ENCODE results near the gene R3HDM1.
"Not testable (repeated sequence)": the region's sequence is repeated elsewhere in the genome, so short reads cannot be mapped to it uniquely, and the experiment has no call there.

R3HDM1 gene

GRCh38 chr2:135641156-135642068 lies 110.1 kb downstream of the R3HDM1 start:
- no peak for DNase-seq (ENCODE audit: low read depth)

GRCh38 chr2:135647836-135648579 lies 116.7 kb downstream of the R3HDM1 start:
- DNase-seq (ENCODE audit: low read depth): no peak

- no peak for DNase-seq (ENCODE audit: low read depth)
Observed at GRCh38 chr2:135650721-135651120, 119.4 kb downstream of the R3HDM1 start.

- no peak for DNase-seq (ENCODE audit: low read depth)
Observed at GRCh38 chr2:135651717-135652116, 120.4 kb downstream of the R3HDM1 start.

GRCh38 chr2:135654239-135654638 lies 123.0 kb downstream of the R3HDM1 start:
- DNase-seq (ENCODE audit: low read depth): not testable (repeated sequence)

DNA sequence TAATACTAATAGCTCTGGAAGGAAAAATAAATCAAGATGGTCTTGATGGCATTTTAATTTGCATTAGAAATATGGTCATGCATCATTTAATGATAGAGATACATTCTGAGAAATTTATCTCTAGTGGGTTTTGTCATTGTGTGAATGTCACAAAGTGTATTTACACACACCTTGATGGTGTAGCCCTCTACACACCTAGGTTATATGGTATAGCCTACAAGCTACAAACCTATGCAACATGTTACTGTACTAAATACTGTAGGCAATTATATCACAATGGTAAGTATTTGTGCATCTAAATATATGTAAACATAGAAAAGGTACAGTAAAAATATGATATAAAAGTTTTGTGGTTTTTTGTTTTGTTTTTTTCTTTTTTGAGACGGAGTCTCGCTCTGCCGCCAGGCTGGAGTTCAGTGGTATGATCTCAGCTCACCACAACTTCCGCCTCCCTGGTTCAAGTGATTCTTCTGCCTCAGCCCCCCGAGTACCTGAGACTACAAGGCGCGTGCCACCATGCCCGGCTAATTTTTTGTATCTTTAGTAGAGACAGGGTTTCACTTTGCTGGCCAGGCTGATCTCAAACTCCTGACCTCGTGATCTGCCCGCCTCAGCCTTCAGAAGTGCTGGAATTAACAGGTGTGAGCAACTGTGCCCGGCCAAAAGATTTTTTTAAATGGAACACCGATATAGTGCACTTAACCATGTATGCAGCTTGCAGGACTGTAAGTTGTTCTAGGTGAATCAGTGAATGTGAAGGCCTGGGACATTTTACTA lies 126.7 kb downstream of the R3HDM1 start:
- peak; percentile 32 for DNase-seq (ENCODE audit: low read depth)

- no peak for DNase-seq (ENCODE audit: low read depth)
Observed at GRCh38 chr2:135662088-135662487, 130.8 kb downstream of the R3HDM1 start.

GRCh38 chr2:135663148-135663700 lies 131.9 kb downstream of the R3HDM1 start:
- DNase-seq (ENCODE audit: low read depth): no peak

DNA sequence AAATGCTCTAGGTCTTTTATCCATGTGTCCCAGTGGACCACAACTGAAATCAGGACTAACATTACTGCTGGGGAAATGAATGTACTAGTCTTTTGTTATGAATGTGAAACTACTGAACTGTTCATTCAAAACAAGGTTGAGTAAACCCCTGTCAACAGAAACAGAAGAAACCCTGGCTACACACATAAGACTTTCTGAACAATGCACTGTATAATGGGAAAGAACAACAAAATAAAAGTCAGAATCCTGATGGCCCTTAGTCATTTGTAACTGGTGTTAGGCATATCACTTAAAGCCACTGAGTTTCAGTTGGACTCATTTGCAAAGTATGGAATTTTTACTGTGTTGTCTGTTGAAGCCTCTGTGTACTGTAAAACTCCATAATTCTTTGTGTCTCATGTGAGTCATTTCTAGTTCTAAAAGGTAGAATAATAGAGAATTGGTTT lies 133.4 kb downstream of the R3HDM1 start:
- DNase-seq (ENCODE audit: low read depth): no peak

DNA sequence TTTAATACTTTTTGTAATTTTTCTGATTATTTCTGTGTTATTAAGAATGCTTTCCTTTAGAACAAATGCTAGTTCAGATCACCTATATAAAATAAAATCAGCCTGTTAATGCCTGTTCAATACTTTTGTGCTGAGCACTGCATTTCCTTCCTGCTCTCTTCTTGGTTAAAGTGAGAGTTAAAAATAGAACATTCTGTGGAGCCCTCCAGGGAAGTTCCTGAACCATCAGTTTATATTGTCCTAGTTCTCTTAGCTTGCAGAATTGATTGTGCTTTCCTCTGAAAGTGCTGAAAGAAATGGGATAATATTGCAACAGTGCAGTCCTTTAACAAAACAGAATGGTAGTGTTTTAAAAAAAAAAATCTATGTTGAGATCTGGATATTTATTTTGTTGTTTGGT lies 135.8 kb downstream of the R3HDM1 start:
- no peak for DNase-seq (ENCODE audit: low read depth)

DNA sequence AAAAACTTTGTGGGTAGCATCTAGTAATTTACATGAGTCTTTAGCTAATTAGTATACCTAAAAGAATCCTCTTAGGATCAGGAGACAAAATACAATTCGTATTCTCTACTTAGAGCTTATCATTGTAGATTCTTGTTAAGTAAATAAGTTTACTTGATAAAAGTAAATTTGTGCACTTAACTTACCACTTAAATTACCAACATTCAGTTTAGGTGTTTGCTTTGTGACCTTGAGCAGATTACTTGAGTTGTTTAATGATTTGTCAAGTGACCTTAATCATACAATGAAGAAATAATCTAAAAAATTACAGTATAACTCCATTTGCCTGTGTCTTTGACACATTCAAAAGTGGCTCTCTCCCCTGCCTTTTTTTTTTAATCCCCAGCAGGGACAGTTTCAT lies 143.2 kb downstream of the R3HDM1 start:
- no peak for DNase-seq (ENCODE audit: low read depth)

DNA sequence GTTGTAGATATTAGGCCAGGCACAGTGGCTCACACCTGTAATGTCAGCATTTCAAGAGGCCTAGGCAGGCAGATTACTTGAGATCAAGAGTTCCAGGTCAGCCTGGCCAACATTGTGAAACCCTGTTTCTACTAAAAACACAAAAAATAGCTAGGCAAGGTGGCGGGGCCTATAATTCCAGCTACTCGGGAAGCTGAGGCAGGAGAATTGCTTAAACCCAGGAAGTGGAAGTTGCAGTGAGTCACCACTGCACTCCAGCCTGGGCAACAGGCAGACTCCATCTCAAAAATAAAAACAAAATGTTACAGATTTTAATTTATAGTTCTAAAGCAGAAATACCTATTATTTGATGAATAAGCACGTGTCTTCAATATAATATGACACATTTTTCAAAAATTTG lies 144.7 kb downstream of the R3HDM1 start:
- DNase-seq (ENCODE audit: low read depth): no peak

GRCh38 chr2:135679125-135679524 lies 147.8 kb downstream of the R3HDM1 start:
- DNase-seq (ENCODE audit: low read depth): no peak

- DNase-seq (ENCODE audit: low read depth): no peak
Observed at GRCh38 chr2:135685361-135685760, 154.1 kb downstream of the R3HDM1 start.

- DNase-seq (ENCODE audit: low read depth): no peak
Observed at GRCh38 chr2:135688978-135689377, 157.7 kb downstream of the R3HDM1 start.

- DNase-seq (ENCODE audit: low read depth): no peak
Observed at GRCh38 chr2:135689679-135690078, 158.4 kb downstream of the R3HDM1 start.

- no peak for DNase-seq (ENCODE audit: low read depth)
Observed at GRCh38 chr2:135694711-135695110, 163.4 kb downstream of the R3HDM1 start.

DNA sequence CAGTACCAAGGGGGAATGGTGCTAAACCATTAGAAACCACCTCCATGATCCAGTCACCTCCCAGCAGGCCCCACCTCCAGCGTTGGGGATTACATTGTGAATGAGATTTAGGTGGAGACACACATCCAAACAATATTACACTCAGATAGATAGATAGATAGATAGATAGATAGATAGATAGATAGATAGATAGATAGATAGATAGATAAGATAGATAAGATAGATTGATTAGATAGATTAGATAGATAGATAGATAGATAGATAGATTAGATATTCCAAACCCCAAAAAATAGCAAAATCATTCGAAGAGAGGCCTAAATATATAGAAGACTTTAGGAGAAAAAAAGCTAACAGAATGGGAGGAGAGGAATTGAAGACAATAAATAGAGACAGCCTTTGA lies 167.6 kb downstream of the R3HDM1 start:
- DNase-seq (ENCODE audit: low read depth): no peak

- DNase-seq (ENCODE audit: low read depth): no peak
Observed at GRCh38 chr2:135701442-135701841, 170.2 kb downstream of the R3HDM1 start.

GRCh38 chr2:135703300-135703699 lies 172.0 kb downstream of the R3HDM1 start:
- DNase-seq (ENCODE audit: low read depth): no peak

DNA sequence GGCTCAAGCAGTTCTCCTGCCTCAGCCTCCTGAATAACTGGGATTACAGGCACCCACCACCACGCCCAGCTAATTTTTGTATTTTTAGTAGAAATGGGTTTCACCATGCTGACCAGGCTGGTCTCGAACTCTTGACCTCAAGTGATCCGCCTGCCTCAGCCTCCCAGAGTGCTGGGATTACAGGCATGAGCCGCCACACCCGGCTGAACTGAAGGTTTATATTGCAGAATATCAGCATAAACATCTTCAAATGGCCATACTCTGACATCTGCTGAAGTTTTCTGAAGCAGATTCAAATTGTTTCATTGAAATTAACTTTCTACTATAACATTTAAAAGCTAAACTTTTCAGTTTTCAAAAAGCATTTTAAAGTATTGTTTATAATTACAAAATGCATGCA lies 172.8 kb downstream of the R3HDM1 start:
- DNase-seq (ENCODE audit: low read depth): not testable (repeated sequence)

DNA sequence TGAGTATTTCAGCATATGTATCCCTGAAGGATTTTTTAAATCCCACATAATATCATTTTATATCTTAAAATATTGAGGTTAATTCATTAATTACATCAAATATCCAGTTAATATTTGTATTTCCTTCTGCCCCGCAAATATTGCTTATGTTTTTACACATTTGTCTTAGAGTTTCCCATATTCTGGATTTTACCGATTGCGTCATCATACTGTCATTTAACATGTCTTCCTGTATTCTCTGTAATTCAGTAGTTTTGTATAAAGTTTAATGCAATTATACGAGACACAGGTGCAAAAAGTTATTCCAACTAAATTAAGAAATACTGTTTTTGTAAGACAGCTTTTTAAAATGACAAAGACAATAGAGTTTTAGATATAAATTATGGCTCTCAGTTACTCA lies 176.9 kb downstream of the R3HDM1 start:
- DNase-seq (ENCODE audit: low read depth): no peak

All from T-helper 22 cell (primary cell).